Karpas-422 (cell line): ENCODE results near the gene DCANP1. TPM values are rescaled to one million over a fixed set of nuclear protein-coding genes. Genes with fewer than 3 reads are reported as not detected.

Experiments
- DNase-seq: peaks from one replicate; pipeline ENCODE4 v3.0.0-alpha.2; 2015
- H2AFZ ChIP-seq: fragments of 200-600 bp; sonication (generic); 2 replicates; pipeline ENCODE4 v1.6.1; 2014; ENCODE audit warnings: antibody characterized with exemption, low read length, mixed read lengths
- H3K27ac ChIP-seq: fragments of 200-600 bp; sonication (generic); 2 replicates; pipeline ENCODE4 v1.5.1; 2014; ENCODE audit warnings: mild to moderate bottlenecking, low read length, moderate library complexity
- H3K27me3 ChIP-seq: fragments of 200-600 bp; sonication (generic); 2 replicates; pipeline ENCODE4 v1.6.1; 2014; ENCODE audit warnings: low read length, mixed read lengths
- H3K36me3 ChIP-seq: fragments of 200-600 bp; sonication (generic); 2 replicates; pipeline ENCODE4 v1.6.1; 2014; ENCODE audit warnings: low read length, mixed read lengths; ENCODE audit not compliant: insufficient read depth
- H3K4me1 ChIP-seq: fragments of 200-600 bp; sonication (generic); 2 replicates; pipeline ENCODE4 v1.6.1; 2014; ENCODE audit warnings: mild to moderate bottlenecking, low read length, mixed read lengths
- H3K4me2 ChIP-seq: fragments of 200-600 bp; sonication (generic); 2 replicates; pipeline ENCODE4 v1.6.1; 2014; ENCODE audit warnings: low read length, low read depth, mild to moderate bottlenecking; ENCODE audit not compliant: poor library complexity, severe bottlenecking
- H3K4me3 ChIP-seq: fragments of 200-600 bp; sonication (generic); 2 replicates; pipeline ENCODE4 v1.5.1; 2014; ENCODE audit warnings: mild to moderate bottlenecking, antibody characterized with exemption, low read length, mixed read lengths
- H3K79me2 ChIP-seq: fragments of 200-600 bp; sonication (generic); 2 replicates; pipeline ENCODE4 v1.6.1; 2014; ENCODE audit warnings: mild to moderate bottlenecking, low read length, mixed read lengths
- H3K9ac ChIP-seq: fragments of 200-600 bp; sonication (generic); 2 replicates; pipeline ENCODE4 v1.6.0; 2014; ENCODE audit warnings: low read length
- H3K9me2 ChIP-seq: fragments of 200-600 bp; sonication (generic), shearing (Covaris generic); replicated peaks from 2 replicates; pipeline ENCODE4 v1.6.0; 2014; ENCODE audit warnings: mild to moderate bottlenecking, low read length, moderate library complexity; ENCODE audit not compliant: insufficient read depth
- H3K9me3 ChIP-seq: fragments of 300-700, 200-600 bp; sonication (generic); 2 replicates; pipeline ENCODE4 v1.6.1; 2014; ENCODE audit warnings: low read length, mixed read lengths
- H4K20me1 ChIP-seq: fragments of 200-600 bp; sonication (generic); 2 replicates; pipeline ENCODE4 v1.6.1; 2014; ENCODE audit warnings: mild to moderate bottlenecking, antibody characterized with exemption, low read length, low read depth; ENCODE audit not compliant: insufficient read depth
- total RNA-seq: library from RNA; depleted of rRNA; stranded (reverse); fragments of >200 nt; shearing (Covaris generic); gene quantifications from 2 replicates; pipeline ENCODE4 v1.2.3, GENCODE V29; 2014; ENCODE audit warnings: low replicate concordance

DCANP1 gene
- total RNA-seq, 1 experiment from 2014 or later: not detected

- no peak overlapping the region for H3K4me2 ChIP-seq
- no peak overlapping the region for H3K4me3 ChIP-seq
- H3K27me3 ChIP-seq: no peaks in the 10 kb centered on the region
- H3K79me2 ChIP-seq: no peaks in the 10 kb centered on the region
- no peak overlapping the region for H3K27ac ChIP-seq
- no peak overlapping the region for H3K9ac ChIP-seq
- no peaks in the 10 kb centered on the region for H3K9me2 ChIP-seq
- H3K36me3 ChIP-seq: no peaks in the 10 kb centered on the region
- no peaks in the 10 kb centered on the region for H4K20me1 ChIP-seq
- H3K9me3 ChIP-seq: no peaks in the 10 kb centered on the region
- DNase-seq: no peak
- no peaks in the 10 kb centered on the region for H3K4me1 ChIP-seq
- H2AFZ ChIP-seq: no peak overlapping the region
These were observed 18.4 kb upstream of the DCANP1 start for GRCh38 chr5:135465391-135466122.

GRCh38 chr5:135462304-135462703, 15.2 kb upstream of the DCANP1 start:
- no peak overlapping the region for H3K4me2 ChIP-seq
- no peak overlapping the region for H3K27ac ChIP-seq
- DNase-seq: peak; percentile 95
- H3K36me3 ChIP-seq: no peaks in the 10 kb centered on the region
- no peak overlapping the region for H3K9ac ChIP-seq
- no peaks in the 10 kb centered on the region for H3K79me2 ChIP-seq
- no peak overlapping the region for H3K4me3 ChIP-seq
- no peak overlapping the region for H2AFZ ChIP-seq
- no peaks in the 10 kb centered on the region for H3K9me2 ChIP-seq
- no peaks in the 10 kb centered on the region for H4K20me1 ChIP-seq
- no peaks in the 10 kb centered on the region for H3K9me3 ChIP-seq
- no peaks in the 10 kb centered on the region for H3K27me3 ChIP-seq
- H3K4me1 ChIP-seq: no peaks in the 10 kb centered on the region

- DNase-seq: no peak
- Histone ChIP-seq H3K9ac (no peak overlapping the region), H3K27ac (no peak overlapping the region), H2AFZ (no peak overlapping the region), H3K9me2 (no peaks in the 10 kb centered on the region), H3K27me3 (no peaks in the 10 kb centered on the region), H3K4me3 (no peak overlapping the region), H3K4me2 (no peak overlapping the region), H4K20me1 (no peaks in the 10 kb centered on the region), H3K9me3 (no peaks in the 10 kb centered on the region), H3K79me2 (no peaks in the 10 kb centered on the region), H3K4me1 (no peaks in the 10 kb centered on the region), H3K36me3 (no peaks in the 10 kb centered on the region)
These were observed 14.5 kb upstream of the DCANP1 start for GRCh38 chr5:135461481-135462151.

- no peak overlapping the region for H3K4me2 ChIP-seq
- no peaks in the 10 kb centered on the region for H4K20me1 ChIP-seq
- H3K4me3 ChIP-seq: no peak overlapping the region
- H3K27ac ChIP-seq: no peak overlapping the region
- H3K9ac ChIP-seq: no peak overlapping the region
- H3K36me3 ChIP-seq: no peaks in the 10 kb centered on the region
- no peak overlapping the region for H2AFZ ChIP-seq
- no peak for DNase-seq
- H3K9me2 ChIP-seq: no peaks in the 10 kb centered on the region
- H3K4me1 ChIP-seq: no peaks in the 10 kb centered on the region
- no peaks in the 10 kb centered on the region for H3K79me2 ChIP-seq
- H3K27me3 ChIP-seq: no peaks in the 10 kb centered on the region
- H3K9me3 ChIP-seq: no peaks in the 10 kb centered on the region
These were observed 13.3 kb upstream of the DCANP1 start for GRCh38 chr5:135460246-135461033.

GRCh38 chr5:135458921-135459331, 11.8 kb upstream of the DCANP1 start:
- Histone ChIP-seq H3K9me2 (no peaks in the 10 kb centered on the region), H3K9ac (no peak overlapping the region), H3K27ac (no peak overlapping the region), H3K27me3 (no peaks in the 10 kb centered on the region), H4K20me1 (no peaks in the 10 kb centered on the region), H3K9me3 (no peaks in the 10 kb centered on the region), H2AFZ (no peak overlapping the region), H3K79me2 (no peaks in the 10 kb centered on the region), H3K4me2 (no peak overlapping the region), H3K4me1 (no peaks in the 10 kb centered on the region), H3K4me3 (no peak overlapping the region), H3K36me3 (no peaks in the 10 kb centered on the region)
- DNase-seq: no peak

GRCh38 chr5:135458356-135458755, 11.2 kb upstream of the DCANP1 start:
- no peaks in the 10 kb centered on the region for H4K20me1 ChIP-seq
- no peaks in the 10 kb centered on the region for H3K27me3 ChIP-seq
- no peaks in the 10 kb centered on the region for H3K9me3 ChIP-seq
- no peak overlapping the region for H3K4me2 ChIP-seq
- no peak overlapping the region for H3K9ac ChIP-seq
- no peak overlapping the region for H3K4me3 ChIP-seq
- no peaks in the 10 kb centered on the region for H3K79me2 ChIP-seq
- H2AFZ ChIP-seq: no peak overlapping the region
- no peaks in the 10 kb centered on the region for H3K36me3 ChIP-seq
- DNase-seq: no peak
- H3K9me2 ChIP-seq: no peaks in the 10 kb centered on the region
- no peak overlapping the region for H3K27ac ChIP-seq
- no peaks in the 10 kb centered on the region for H3K4me1 ChIP-seq

GRCh38 chr5:135457424-135458071, 10.4 kb upstream of the DCANP1 start:
- H3K27ac ChIP-seq: no peak overlapping the region
- DNase-seq: peak; percentile 88
- no peak overlapping the region for H3K9ac ChIP-seq
- H3K79me2 ChIP-seq: no peaks in the 10 kb centered on the region
- H2AFZ ChIP-seq: no peak overlapping the region
- H3K4me2 ChIP-seq: no peak overlapping the region
- no peaks in the 10 kb centered on the region for H3K4me1 ChIP-seq
- no peaks in the 10 kb centered on the region for H3K36me3 ChIP-seq
- H3K9me2 ChIP-seq: no peaks in the 10 kb centered on the region
- no peaks in the 10 kb centered on the region for H4K20me1 ChIP-seq
- H3K27me3 ChIP-seq: no peaks in the 10 kb centered on the region
- H3K4me3 ChIP-seq: no peak overlapping the region
- H3K9me3 ChIP-seq: no peaks in the 10 kb centered on the region
